ENCODE results near the gene ERLEC1. TPM values are rescaled to one million over a fixed set of nuclear protein-coding genes. Genes with fewer than 3 reads are reported as not detected.

Gene ERLEC1
- total RNA-seq, 3 donors from 2014 or later: 82.9 to 114 (median 87.1) TPM

DNA sequence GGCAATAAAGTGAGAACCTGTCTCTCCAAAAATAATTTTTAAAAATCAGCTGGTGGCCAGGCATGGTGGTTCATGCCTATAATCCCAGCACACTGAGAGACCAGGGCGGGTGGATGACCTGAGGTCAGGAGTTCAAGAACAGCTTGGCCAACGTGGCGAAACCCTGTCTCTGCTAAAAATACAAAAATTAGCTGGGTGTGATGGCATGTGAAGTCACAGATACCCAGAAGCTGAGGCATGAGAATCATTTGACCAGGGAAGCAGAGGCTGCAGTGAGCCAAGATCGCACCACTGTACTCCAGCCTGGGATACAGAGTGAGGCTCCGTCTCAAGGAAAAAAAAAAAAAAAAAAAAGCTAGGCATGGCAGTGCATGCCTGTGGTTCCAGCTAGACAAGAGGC is 80.3 kb downstream of the ERLEC1 start:
- Histone ChIP-seq H3K27me3 (no peaks in the 10 kb centered on the region), H3K36me3 (no peaks in the 10 kb centered on the region), H3K27ac (no peak overlapping the region), H3K9me3 (no peaks in the 10 kb centered on the region), H3K4me3 (no peak overlapping the region), H3K4me1 (no peaks in the 10 kb centered on the region)
- no peak for DNase-seq (ENCODE audit: low spot score in 2 of 2)
- TF ChIP-seq CTCF (IDR thresholded peaks at IDR 0.05) (no peak), POLR2A (IDR thresholded peaks at IDR 0.05) (no peak), POLR2AphosphoS5 (IDR thresholded peaks at IDR 0.05) (no peak)
- intact Hi-C loops (cut with DNase I; ENCODE audit: low total_unique reads): no loop called here

DNA sequence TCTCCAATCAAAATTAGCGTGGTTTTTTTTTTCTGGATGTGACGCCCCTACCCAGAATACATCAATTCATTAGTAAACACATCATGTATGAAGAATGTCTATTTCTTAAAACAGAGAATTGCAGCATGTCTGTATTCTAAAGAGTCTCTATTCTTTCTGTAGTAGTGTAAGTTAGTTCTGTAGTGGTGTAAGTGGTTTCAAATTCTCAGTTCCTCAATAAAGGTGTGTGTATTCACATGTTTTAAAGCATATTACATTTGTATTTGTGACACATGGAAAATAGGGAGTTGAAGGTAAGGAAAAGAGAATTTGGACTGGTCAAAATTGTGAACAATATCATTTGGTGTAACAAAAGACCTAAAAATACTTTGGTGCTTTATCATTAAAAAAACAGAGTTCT is 80.9 kb downstream of the ERLEC1 start:
- H3K27ac ChIP-seq: no peak overlapping the region
- no peak overlapping the region for H3K4me3 ChIP-seq
- intact Hi-C loops (cut with DNase I; ENCODE audit: low total_unique reads): no loop called here
- no peaks in the 10 kb centered on the region for H3K9me3 ChIP-seq
- DNase-seq (ENCODE audit: low spot score in 2 of 2): no peak
- H3K36me3 ChIP-seq: no peaks in the 10 kb centered on the region
- no peaks in the 10 kb centered on the region for H3K4me1 ChIP-seq
- no peaks in the 10 kb centered on the region for H3K27me3 ChIP-seq
- TF ChIP-seq POLR2AphosphoS5 (IDR thresholded peaks at IDR 0.05) (no peak), CTCF (IDR thresholded peaks at IDR 0.05) (no peak), POLR2A (IDR thresholded peaks at IDR 0.05) (no peak)

Other genes with a start within 250 kb of the ERLEC1 start
- gene CHAC2, start 19.2 kb upstream of the ERLEC1 start, total RNA-seq: 1 to 10 TPM; 1.2 to 5.1 (median 2.0) TPM
- gene ASB3, start 91 bp upstream of the ERLEC1 start, total RNA-seq: 10 to 100 TPM; 22.0 to 37.9 (median 22.7) TPM
- gene GPR75, start 72.9 kb downstream of the ERLEC1 start, total RNA-seq: 10 to 100 TPM in 1 of 3 donors, 1 to 10 TPM in 2; 3.2 to 11.3 (median 4.9) TPM
- 100 to 1,000 TPM in 1 of 3 donors, 10 to 100 TPM in 2; 45.3 to 176 (median 75.1) TPM for gene PSME4, start 183.9 kb downstream of the ERLEC1 start, total RNA-seq

All from breast epithelium (tissue), 4 donors.